ENCODE measurements around the gene CALM3. TPM values are rescaled to one million over a fixed set of nuclear protein-coding genes. Genes with fewer than 3 reads are reported as not detected.

Gene CALM3
- polyA plus RNA-seq, 3 donors, result 165 to 240 (median 177) TPM

DNA sequence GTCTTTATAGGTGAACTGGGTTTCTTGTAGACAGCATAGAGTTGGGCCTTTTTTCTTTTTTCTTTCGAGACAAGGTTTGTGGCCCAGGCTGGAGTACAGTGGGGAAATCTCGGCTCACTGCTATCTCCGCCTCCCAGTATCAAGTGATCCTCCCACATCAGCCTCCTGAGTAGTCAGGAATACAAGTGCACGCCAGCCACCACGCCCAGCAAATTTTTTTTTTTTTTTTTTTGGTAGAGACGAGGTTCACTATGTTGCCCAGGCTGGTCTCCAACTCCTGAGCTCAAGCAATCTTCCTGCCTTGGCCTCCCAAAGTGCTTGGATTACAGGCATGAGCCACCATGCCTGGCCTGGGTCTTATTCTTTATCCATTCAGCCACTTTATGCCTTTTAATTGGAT lies 5.1 kb upstream of the CALM3 start:
- Histone ChIP-seq H2AFZ (ENCODE audit: insufficient read depth, low read depth, low read length, poor library complexity, severe bottlenecking) (no peak overlapping the region), H3K27ac (ENCODE audit: low read depth in 1 of 2, low read length in 2 of 2) (no peak overlapping the region), H3K79me2 (ENCODE audit: insufficient read depth, low read length) (no peaks in the 10 kb centered on the region), H4K20me1 (ENCODE audit: insufficient read depth, low read length) (no peaks in the 10 kb centered on the region), H3K9ac (ENCODE audit: insufficient read depth, low read length, poor library complexity, severe bottlenecking) (no peak overlapping the region), H3K27me3 (ENCODE audit: control insufficient read depth in 2 of 2, insufficient read depth in 2 of 2, low read length in 2 of 2) (no peaks in the 10 kb centered on the region), H3K9me3 (replicated peaks in 1 of 2; ENCODE audit: control insufficient read depth in 1 of 2, insufficient read depth in 1 of 2, low read length in 2 of 2) (peaks cover 4 to 6% of the 10 kb centered on the region in 2 donors), H3K4me2 (replicated peaks; ENCODE audit: extremely low read depth, low read length, poor library complexity, severe bottlenecking) (no peak overlapping the region), H3K36me3 (replicated peaks in 1 of 2; ENCODE audit: control insufficient read depth in 1 of 2, insufficient read depth in 2 of 2, low read length in 2 of 2) (no peaks in the 10 kb centered on the region), H3K4me1 (ENCODE audit: control insufficient read depth in 1 of 2, insufficient read depth in 2 of 2, low read length in 2 of 2) (peaks cover 7 to 8% of the 10 kb centered on the region in 2 donors), H3K4me3 (replicated peaks in 1 of 3; ENCODE audit: low read depth in 2 of 3, low read length in 3 of 3) (no peak overlapping the region)
- Mint-ChIP-seq H3K36me3 (peaks cover 0 to 3% of the 10 kb centered on the region in 2 donors), H3K4me1 (peaks cover 14% of the 10 kb centered on the region), H3K27ac (no peak overlapping the region), H3K9me3 (peaks cover 4 to 21% (median 15%) of the 10 kb centered on the region in 7 donors), H3K4me3 (no peak overlapping the region), H3K27me3 (ENCODE audit: low read depth in 3 of 3) (peaks cover 5 to 10% (median 8%) of the 10 kb centered on the region in 3 donors)
- WGBS (ENCODE audit: insufficient coverage), result no CpG with 5 or more reads among the region's 6 CpGs
- intact Hi-C loops (cut with micrococcal nuclease), result no loop called here
- DNase-seq, result no peak
- TF ChIP-seq, protein P1, sequence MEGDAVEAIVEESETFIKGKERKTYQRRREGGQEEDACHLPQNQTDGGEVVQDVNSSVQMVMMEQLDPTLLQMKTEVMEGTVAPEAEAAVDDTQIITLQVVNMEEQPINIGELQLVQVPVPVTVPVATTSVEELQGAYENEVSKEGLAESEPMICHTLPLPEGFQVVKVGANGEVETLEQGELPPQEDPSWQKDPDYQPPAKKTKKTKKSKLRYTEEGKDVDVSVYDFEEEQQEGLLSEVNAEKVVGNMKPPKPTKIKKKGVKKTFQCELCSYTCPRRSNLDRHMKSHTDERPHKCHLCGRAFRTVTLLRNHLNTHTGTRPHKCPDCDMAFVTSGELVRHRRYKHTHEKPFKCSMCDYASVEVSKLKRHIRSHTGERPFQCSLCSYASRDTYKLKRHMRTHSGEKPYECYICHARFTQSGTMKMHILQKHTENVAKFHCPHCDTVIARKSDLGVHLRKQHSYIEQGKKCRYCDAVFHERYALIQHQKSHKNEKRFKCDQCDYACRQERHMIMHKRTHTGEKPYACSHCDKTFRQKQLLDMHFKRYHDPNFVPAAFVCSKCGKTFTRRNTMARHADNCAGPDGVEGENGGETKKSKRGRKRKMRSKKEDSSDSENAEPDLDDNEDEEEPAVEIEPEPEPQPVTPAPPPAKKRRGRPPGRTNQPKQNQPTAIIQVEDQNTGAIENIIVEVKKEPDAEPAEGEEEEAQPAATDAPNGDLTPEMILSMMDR (IDR thresholded peaks at IDR 0.05), result no peak

DNA sequence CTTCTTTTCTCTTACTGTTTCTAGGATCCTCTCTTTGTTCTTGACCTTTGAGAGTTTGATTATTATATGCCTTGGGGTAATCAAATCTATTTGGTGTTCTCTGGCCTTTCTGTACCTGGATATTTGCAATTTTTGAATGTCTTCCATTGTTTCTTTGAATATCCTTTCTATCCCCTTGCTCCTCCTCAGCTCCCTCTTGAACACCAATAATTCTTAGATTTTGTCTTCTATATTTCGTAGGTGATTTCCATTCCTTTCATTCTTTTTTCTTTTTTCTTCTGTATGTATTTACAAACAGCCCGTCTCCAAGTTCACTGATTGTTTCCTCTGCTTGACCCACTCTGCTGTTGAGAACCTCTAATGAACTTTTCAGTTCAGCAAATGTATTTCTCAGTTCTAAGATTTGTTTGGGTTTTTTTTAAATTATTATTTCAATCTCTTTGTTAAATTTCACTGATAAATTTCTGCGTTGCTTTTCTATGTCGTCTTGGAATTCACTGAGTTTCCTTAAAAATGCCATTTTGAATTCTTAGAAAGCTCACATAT lies 2.7 kb upstream of the CALM3 start:
- no peak overlapping the region for H3K27ac ChIP-seq (ENCODE audit: low read depth in 1 of 2, low read length in 2 of 2)
- TF ChIP-seq, protein P1 (IDR thresholded peaks at IDR 0.05), result no peak
- H4K20me1 ChIP-seq (ENCODE audit: insufficient read depth, low read length), result peaks cover 17% of the 10 kb centered on the region
- peaks cover 4 to 6% of the 10 kb centered on the region in 2 donors for H3K9me3 ChIP-seq (replicated peaks in 1 of 2; ENCODE audit: control insufficient read depth in 1 of 2, insufficient read depth in 1 of 2, low read length in 2 of 2)
- H3K27me3 ChIP-seq (ENCODE audit: control insufficient read depth in 2 of 2, insufficient read depth in 2 of 2, low read length in 2 of 2), result no peaks in the 10 kb centered on the region
- peaks cover 23% of the 10 kb centered on the region for H3K79me2 ChIP-seq (ENCODE audit: insufficient read depth, low read length)
- H3K4me1 ChIP-seq (ENCODE audit: control insufficient read depth in 1 of 2, insufficient read depth in 2 of 2, low read length in 2 of 2), result peaks cover 23 to 27% of the 10 kb centered on the region in 2 donors
- Mint-ChIP-seq H3K4me3 (no peak overlapping the region), H3K4me1 (peaks cover 22% of the 10 kb centered on the region), H3K36me3 (peaks cover 3 to 6% of the 10 kb centered on the region in 2 donors), H3K27me3 (ENCODE audit: low read depth in 3 of 3) (peaks cover 5 to 10% (median 5%) of the 10 kb centered on the region in 3 donors), H3K27ac (no peak overlapping the region), H3K9me3 (peaks cover 4 to 17% (median 15%) of the 10 kb centered on the region in 7 donors)
- WGBS (ENCODE audit: insufficient coverage), result 100% methylated on average over 1 of the region's 4 CpGs
- no peak overlapping the region for H3K4me3 ChIP-seq (replicated peaks in 1 of 3; ENCODE audit: low read depth in 2 of 3, low read length in 3 of 3)
- DNase-seq, result no peak
- H3K36me3 ChIP-seq (replicated peaks in 1 of 2; ENCODE audit: control insufficient read depth in 1 of 2, insufficient read depth in 2 of 2, low read length in 2 of 2), result no peaks in the 10 kb centered on the region
- no peak overlapping the region for H3K9ac ChIP-seq (ENCODE audit: insufficient read depth, low read length, poor library complexity, severe bottlenecking)
- intact Hi-C loops (cut with micrococcal nuclease), result no loop called here
- H2AFZ ChIP-seq (ENCODE audit: insufficient read depth, low read depth, low read length, poor library complexity, severe bottlenecking), result no peak overlapping the region
- no peak overlapping the region for H3K4me2 ChIP-seq (replicated peaks; ENCODE audit: extremely low read depth, low read length, poor library complexity, severe bottlenecking)

Data from CD14-positive monocyte (primary cell).